Stimulated activated CD8-positive, alpha-beta memory T cell treated with anti-CD3 and anti-CD28 coated beads, Interleukin-4, amount 100 ng/mL, for 4 hours (primary cell): Measurements from ENCODE around the gene KIAA1671.

Source experiments
- DNase-seq, 2 donors: peaks; one replicate each; pipeline ENCODE4 v3.0.0-alpha.2; 2020; ENCODE audit warnings: low read depth in 2 of 2, low spot score in 1 of 2

KIAA1671 gene

DNA sequence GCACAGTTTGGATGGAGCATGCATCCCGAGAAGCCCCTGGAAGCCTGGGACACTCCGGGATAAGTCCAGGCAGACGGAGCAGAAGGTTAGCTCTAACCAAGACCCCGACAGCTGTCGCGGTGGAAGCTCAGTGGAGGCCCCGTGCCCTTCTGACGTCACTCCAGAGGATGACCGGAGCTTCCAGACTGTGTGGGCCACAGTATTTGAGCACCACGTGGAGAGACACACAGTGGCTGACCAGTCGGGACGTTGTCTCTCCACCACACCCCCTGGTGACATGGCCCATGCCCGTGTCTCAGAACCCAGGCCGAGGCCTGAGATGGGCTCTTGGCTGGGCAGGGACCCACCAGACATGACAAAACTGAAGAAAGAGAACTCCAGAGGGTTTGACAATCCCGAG, 86.3 kb downstream of the KIAA1671 start:
- DNase-seq, result no peak

DNA sequence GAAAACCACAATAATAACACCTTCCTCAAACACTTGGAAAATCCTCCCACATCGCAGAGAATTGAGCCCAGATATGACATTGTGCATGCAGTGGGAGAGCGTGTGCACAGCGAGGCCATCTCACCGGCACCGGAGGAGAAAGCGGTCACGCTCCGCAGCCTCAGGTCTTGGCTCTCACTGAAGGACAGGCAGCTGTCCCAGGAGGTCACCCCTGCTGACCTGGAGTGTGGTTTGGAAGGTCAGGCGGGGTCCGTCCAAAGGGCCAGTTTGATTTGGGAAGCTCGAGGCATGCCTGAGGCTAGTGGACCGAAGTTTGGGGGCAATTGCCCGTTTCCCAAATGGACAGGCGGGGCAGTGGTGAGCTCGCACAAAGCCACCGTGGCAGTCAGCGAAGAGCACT, 86.7 kb downstream of the KIAA1671 start:
- DNase-seq, result no peak

DNA sequence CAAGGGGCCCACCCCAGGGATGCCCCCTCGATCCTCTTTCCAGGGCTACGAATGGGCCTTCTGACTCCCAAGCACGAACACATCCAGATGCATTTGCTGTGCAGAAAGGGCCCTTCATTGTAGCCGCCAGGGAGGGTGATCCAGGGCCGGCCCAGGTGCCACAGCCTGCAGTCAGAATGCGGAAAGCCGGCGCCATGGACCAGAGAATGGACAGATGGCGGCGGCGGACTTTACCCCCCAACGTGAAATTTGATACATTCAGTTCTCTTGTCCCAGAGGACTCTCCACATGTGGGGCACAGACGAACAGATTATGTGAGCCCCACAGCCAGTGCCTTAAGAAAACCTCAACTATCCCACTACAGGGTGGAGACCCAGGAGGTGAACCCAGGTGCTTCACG, 87.2 kb downstream of the KIAA1671 start:
- DNase-seq, result no peak

DNA sequence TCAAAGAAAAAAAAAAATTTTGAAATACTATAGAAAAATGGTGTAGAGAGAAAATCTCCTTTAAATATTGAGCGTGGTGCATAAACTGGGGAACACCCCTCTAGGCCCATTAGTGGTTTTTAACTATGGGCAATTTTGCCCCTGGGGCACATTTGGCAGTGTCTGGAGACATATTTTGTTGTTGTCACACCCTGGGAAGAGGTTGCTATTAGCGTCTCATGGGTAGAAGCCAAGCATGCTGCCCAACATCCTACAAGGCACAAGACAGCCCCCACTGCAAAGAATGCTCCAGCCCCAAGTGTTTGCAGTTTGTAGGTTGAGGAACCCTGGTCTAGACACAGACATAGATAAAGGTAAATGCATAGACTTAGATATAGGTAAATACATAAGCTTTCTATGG, 92.6 kb downstream of the KIAA1671 start:
- DNase-seq, result no peak

DNA sequence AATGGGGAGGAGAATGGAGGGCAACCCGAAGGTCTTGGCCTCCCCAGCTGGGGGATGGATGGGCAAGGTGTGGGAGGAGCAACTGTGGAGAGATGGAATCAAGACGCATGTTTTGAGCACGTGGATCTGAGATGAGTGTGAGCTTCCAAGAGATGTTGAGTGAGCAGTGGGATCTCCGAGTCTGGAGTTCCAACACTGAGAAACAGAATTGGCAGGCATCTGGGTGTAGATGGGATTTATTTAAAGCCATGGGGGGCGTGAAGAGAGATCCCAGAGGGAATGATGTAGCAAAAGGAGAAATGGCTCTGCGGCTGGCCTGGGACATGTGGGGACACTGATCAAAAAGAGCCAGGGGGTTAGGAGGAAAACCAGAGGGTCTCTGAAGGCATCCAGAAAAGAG, 95.6 kb downstream of the KIAA1671 start:
- DNase-seq, result no peak

DNA sequence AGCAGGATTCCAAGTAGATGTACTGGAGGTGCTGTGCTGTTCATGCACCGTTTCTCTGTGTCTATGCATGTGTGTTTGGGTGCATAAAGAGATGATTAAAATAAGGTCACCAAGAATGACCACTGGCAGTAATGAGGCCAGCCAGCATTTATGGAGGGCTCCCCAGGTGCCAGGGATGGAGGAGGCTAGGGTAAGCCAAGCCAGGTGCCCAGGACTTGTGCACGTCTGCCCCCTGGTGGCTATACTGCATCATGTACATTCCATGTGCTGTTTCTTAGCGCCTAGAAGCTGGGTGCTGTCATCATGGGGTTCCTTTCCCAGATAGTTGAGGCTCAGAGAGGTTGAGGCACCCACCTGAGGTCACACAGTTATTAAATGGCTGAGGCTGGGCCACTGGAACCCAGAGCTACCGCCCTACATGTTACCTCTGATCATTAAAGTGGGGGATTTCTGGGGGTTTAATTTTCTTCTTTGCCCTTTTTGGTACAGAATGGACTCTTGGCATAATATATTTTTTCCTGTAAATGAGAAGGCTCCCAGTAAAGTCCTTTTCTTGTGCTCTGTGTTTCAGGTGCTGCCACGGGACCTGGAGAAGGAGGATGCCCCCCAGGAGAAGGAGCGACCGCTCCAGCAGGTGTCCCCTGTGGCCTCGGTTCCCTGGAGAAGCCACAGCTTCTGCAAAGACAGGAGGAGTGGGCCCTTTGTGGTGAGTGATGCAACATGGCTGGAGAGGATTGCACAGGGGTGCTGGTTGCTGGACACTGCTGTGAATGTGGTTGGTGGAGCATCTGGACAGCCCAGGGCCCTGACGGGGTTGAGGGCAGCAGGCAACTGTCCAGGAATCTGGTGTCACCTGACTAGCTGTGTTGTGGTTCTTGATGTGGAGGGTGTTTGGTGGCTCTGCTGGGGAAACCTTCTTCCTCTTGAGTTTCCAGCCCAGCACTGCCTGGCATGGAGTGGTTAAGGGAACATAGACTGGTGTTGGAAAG, 96.4 kb downstream of the KIAA1671 start:
- DNase-seq, result peak in 1 of 2 donors; percentile 46

DNA sequence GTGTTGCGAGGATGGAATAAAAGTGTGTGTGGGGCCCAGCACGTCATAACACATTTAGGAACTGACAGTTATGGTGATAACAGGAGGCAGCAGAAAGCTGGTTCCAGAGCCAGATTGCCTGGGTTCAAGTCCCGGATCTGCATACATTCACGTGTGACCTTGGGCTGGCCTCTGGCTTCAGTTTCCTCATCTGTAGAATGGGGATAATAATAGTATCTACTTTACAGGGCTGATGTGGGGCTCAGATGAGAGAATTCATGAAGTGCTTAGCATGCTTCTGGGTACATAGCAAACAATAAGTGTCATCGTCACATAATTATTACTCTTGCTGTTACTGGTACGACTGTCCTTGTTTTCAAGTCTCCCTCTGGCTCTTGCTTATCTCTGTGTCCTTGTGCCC, 97.3 kb downstream of the KIAA1671 start:
- DNase-seq, result no peak

DNA sequence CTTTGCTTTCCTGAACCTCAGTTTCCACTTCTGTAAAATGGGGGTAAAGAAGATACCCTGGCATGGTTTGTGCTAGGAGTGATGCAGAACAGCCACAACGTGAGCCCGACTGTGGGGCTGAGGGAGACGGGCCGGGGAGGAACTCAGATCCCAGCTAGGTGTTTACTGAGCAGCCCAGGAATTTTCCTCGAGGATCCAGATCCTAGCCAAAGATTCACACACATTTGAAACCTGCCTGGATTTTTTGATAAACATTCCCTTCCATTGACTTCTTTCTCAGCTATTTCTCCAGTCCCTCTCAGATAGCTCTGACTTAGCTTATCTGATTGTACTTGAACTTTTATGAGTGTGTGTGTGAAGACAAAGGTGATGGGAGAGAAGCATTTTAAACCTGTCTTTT, 98.0 kb downstream of the KIAA1671 start:
- no peak for DNase-seq

DNA sequence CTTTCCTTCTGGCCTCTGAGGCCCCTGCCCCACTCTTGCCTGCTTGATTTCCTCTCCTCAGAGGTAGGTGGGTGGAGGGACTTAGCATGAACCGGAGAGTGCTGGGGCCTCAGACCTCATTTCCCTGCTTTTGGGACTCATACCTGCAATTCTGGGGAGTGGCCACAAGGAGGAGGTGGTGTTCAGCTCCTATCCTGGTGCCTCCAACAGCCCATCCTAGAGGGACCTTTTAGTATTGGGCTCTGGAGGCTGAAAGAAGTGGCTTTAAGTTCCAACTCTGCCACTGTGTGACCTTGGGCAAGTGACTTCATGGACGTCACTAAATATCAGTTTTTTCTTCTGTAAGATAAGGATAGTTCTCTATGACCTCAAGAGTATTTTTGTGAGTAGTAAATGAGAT, 98.6 kb downstream of the KIAA1671 start:
- no peak for DNase-seq

DNA sequence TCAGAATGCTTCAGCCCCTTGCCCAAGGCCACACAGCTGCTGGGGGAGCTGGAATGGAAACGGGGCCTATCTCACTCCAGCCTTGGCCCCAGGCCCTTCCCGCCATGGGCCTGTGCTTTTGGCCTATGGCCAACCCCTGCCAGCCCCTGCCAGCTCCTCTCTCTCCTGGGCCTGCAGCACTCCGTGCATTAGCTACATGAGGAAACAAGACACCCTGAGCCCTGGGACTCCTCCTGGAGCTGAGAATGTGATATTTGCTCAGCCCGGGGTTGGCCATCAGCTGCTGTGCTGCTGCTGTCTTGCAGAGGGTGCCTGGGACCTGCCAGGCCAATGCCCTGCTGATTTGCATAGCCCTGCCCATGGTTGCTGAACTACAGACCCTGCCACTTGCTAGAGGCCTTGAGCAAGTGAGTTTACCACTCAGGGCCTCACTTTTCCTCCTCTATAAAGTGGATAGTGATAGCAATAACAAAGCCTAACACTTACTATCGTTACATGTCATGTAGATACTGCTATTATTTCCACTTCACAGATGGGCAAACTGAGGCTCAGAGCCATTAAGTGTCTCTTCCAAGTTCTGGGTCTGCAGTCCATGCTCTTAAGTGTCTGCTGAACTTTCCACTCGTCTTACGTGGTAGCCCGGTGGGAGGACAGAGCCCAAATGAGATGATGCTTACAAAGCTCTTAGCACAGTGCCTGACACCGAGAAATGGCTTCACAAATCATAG, 99.6 kb downstream of the KIAA1671 start:
- no peak for DNase-seq

DNA sequence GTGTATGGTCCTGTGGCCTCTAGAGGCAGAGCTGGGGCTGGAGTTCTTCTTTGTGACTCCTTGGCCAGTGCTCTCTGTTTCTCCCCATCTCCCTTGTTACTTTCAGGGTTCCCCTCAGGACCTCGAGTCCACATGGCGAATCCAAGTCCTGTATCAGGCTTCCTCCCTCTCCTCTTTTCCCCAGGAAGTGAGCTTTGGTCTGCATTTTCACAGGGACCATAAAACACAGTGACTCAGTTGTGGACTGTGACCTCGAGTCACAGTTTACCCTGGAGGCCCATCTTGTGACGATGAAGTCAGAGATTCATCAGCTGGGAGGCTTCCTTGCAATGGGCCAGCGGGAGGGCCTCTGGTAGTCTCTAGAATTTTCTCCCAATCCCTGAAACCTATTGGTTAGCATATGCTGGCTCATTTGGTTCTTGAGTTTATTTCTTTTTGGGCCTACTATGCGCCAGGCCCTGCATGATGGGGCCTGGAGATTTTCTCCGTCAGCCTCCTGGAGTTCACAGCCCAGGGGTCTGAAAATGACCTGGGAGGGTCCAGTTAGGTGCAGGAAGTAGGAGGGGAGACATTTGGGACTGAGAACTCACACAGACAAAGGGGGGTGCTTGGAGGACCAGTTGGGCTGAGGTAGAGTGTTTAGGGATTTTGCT, 100.8 kb downstream of the KIAA1671 start:
- no peak for DNase-seq

DNA sequence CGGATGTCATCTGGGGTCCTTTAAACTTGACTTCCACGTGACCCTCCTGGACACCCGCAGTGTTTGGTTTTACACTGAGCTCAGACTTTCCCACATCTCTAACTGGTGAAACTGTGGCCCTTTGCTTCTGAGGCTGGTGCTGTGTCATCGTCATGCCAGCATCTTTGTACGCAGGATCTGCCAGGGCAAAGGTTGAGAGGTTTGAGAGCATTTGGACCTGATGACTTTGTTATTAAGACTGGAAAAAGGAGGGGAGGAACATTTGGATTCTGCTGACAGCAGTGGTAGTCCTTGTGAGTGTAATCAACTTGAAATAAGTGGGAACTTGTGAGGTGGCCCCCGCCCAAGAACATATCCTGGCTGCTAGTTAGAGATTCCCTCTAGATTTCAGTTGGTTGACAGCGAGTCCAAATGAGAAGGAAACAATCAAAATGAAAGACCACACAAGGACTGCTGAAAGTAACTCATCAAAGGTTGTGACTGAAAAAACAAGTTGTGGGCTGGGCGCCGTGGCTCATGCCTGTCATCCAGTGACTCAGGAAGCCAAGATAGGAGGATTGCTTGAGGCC, 102.5 kb downstream of the KIAA1671 start:
- no peak for DNase-seq

DNA sequence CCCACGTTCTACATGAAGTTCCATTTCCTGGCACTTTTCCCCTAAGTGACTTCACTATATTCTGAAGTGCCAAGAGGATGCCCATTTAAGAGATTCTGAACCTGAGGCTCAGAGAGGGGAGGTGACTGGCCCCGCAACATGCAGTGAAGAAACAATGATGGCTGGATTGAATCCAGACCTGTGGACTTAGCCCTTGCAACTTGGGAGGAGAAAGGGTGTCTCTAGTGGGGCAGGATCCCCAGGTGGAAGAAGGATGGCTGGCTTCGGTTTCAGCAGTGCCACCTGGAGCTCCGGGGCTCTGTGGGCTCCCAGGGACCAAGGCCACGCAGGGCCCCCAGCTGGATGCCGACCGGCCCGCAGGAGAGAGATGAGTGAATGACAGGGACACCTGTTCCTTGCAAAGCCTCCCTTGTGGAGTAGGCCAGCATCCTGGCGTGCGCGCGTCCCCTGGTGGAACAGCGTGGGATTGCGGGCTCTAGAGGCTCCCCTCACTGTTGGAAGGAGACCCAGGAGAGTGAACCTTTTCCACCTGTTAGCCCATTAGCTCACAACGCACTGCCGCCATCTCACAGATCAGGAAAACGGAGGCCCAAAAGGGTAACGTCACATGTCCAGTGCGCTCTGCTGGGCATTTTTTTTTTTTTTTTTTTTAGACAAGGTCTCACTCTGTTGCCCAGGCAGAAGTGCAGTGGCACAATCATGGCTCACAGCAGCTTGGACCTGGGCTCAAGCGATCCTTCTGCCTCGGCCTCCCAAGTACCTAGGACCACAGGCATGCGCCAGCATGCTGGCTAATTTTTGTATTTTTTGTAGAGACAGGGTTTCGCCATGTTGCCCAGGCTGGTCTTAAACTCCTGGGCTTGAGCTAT, 104.7 kb downstream of the KIAA1671 start:
- DNase-seq, result peak in 1 of 2 donors; percentile 54

DNA sequence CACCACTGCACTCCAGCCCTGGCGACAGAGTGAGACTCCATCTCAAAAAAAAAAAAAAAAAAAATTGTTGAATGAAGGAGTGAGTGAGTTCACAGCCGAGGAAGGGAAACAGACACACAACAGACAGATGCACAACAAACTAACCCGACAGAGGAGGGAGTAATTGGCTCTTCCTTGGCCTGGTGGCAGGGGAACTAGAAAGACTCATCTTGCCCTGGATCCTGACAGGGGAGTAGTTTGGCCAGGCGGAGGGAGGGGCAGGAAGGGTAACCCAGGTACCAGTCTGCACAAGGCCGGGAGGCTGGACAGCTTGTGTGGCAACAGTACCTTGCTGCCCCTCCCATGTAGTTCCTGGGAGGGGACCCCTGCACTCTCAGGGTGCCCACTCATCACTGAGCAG, 106.9 kb downstream of the KIAA1671 start:
- DNase-seq, result no peak

DNA sequence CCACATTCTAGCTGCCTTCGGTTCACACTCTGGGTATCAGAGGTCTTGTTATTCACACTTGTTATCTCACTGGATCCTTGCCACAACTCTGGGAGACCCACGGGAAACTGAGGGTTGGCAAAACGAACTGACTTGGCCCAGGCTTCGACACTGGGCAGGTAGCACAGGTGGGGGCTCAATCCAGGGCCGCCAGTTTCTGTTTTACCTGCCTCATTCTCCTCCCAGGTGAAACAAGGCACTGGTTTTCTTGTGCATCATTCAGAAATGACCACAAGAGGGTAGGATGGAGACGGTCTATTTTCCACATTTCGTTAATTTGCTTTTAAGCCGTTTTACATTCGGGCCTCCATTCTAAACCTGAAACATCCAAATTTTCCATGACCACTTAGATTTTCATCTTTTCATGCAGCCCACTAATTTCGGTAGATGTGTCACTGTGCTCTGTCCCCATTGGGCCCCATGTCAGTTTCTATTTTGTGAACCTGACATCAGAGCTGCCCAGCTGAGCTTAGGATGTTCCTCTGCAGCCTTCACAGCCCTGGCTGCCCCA, 108.1 kb downstream of the KIAA1671 start:
- DNase-seq, result no peak

DNA sequence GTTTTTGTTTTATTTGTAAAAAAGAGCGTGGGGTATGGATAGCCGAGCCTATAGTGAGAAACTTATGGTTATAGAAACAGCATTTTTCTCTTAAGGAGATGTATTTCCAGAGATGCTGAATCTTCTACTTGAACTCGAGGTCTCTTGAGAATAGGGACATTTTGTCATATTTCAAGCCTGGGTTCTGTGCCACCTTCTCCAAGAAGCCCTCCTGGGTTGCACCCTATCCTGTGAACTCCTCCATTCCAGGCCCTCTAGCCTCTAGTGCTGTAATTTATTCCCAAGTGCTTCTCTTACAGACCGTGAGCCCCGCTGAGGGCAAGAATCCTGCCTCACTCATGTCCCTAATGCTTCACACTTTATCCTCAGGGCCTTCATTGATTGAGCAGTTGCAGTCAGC, 108.6 kb downstream of the KIAA1671 start:
- no peak for DNase-seq

DNA sequence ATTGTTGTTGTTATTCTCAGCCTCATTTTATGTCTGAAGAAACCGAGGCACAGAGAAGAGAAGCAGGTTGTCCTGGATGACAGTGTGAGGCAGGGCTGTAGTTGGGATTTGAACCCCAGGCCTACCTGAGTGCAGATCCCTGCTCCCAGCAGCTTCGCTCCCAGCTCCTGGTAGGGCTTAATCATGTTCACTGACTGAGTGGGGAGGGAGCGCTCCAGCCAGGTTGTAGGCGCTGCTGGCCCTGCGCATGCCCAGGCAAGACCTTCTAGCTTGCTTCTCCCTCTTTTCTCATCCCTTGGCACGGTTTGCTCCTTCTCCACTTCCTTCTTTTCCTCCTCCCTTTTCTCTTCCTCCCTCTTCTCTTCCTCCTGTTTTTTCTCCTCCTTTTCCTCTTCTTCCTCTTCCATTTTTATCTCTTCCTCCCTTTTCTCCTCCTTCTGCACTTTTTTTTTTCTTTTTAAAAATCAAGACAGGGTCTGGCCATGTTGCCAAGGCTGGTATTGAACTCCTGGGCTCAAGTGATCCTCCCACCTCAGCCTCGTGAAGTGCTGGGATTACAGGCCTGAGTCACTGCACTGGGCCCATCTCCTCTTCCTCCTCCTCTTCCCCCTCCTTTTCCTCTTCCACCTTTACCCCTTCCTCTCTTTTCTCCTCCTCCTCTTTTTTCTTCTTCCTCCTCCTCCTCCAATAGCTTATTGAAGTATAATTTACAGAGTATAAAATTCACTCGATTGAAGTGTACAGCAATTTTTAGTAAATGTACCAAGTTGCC, 109.3 kb downstream of the KIAA1671 start:
- DNase-seq, result no peak

DNA sequence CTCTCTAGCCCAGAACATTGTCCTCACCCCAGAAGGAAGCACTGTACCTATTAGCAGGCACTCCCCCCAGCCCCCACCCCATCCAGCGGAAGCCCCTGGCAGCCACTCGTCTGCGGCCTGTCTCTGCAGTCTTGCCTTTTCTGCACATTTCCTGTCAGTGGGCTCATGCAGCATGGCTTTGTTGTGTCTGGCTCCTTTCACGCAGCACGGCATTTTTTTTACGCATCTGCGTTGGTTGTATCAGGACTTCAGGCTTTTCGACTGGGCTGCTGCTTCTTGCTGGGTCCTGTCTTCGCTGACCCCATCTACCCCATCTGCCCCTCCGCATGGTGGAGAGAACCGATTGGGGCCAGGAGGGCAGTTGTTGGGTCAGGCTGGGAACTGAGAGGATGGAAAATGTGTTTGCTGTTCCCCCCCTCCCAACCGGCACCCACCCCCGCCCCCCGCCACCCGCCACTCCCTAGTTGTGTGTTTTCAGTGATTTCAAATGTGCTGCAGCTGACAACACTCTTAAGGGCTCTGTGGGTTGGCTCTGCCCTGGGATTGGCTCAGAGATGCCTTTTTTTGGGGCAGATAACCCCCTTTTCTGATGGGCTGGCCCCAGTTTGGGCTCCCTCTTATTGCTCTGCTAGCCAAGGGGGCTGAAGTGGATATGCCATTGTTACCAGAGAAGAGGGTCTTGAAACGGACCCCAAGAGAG, 110.0 kb downstream of the KIAA1671 start:
- peak in 1 of 2 donors; percentile 65 for DNase-seq
